ENCODE measurements around the gene HIRIP3.
A peak's percentile ranks its signal among the peaks of the same experiment; 100 is the strongest.

HIRIP3 gene

DNA sequence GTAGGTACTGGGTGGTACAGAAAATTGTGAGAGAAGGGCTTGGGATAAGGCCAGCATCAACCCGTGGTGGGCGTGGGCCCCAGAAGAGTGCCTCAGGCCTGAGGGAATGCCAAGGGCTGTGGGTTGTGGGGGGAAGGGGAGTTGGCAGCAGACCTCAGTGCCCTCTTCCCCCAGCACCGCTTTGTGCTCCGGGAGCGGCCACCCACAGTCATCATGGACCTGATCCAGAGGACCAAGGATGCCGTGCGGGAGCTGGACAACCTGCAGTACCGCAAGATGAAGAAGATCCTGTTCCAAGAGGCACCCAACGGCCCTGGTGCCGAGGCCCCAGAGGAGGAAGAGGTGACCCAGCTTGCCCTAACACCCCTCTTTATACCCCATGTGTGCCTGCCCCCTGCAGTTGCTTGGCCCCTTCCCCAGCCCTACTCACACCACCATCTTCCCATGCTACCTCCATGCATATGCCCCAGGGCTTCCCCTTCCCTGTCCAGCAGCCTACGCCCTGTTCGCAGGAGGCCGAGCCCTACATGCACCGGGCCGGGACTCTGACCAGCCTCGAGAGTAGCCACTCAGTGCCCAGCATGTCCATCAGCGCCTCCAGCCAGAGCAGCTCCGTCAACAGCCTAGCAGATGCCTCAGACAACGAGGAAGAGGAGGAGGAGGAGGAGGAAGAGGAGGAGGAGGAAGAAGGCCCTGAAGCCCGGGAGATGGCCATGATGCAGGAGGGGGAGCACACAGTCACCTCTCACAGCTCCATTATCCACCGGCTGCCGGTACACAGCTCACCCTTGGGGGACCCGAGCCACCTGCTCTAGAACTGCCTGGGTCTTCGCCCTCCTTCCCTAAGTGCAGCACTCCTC is 12.6 kb downstream of the HIRIP3 start:
- no peak for DNase-seq (ENCODE audit: low read depth, low spot score)
- no peak overlapping the region for H3K4me3 ChIP-seq (ENCODE audit: low read depth, low read length)
- ChIA-PET CTCF (interaction anchor here (1.0 to 1.4 kb wide), 2 partner anchors 10 to 120 kb away, joined by 3 read pairs; partner anchors contain the start of gene CDIPT), POLR2A (interaction anchor here (1.6 kb wide), 1 partner anchor 9 kb away, joined by 5 read pairs; the partner anchor contains the start of gene TAOK2)
- TF ChIP-seq, protein P1, sequence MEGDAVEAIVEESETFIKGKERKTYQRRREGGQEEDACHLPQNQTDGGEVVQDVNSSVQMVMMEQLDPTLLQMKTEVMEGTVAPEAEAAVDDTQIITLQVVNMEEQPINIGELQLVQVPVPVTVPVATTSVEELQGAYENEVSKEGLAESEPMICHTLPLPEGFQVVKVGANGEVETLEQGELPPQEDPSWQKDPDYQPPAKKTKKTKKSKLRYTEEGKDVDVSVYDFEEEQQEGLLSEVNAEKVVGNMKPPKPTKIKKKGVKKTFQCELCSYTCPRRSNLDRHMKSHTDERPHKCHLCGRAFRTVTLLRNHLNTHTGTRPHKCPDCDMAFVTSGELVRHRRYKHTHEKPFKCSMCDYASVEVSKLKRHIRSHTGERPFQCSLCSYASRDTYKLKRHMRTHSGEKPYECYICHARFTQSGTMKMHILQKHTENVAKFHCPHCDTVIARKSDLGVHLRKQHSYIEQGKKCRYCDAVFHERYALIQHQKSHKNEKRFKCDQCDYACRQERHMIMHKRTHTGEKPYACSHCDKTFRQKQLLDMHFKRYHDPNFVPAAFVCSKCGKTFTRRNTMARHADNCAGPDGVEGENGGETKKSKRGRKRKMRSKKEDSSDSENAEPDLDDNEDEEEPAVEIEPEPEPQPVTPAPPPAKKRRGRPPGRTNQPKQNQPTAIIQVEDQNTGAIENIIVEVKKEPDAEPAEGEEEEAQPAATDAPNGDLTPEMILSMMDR (IDR thresholded peaks at IDR 0.05; ENCODE audit: insufficient read depth, low read length, missing control alignments): no peak

DNA sequence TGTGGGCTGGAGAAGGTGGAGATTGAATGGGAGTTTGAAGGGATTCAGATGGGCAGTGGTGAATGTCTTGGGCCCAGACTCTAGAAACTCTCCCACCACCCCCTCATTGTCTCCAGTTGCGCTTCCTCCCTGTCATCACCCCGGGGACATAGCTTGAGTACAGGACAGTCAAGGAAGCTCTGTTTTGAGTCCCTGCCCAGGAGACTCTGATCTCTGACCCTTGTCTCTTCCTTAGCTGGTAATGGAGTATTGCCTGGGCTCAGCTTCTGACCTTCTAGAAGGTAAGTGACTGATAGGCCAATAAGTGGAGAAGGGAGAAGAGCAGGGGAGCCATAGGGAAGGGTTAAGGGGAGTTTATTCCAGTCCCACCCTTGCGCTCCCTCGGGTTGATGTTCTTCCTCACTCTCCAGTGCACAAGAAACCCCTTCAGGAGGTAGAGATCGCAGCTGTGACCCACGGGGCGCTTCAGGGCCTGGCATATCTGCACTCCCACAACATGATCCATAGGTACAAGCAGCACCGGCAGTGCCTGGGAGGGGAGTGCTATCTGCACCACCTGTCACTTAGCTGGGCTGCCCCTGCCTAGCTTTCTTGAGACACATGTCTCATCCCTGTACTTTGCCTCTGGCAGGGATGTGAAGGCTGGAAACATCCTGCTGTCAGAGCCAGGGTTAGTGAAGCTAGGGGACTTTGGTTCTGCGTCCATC is 16.7 kb downstream of the HIRIP3 start:
- H3K4me3 ChIP-seq (ENCODE audit: low read depth, low read length): no peak overlapping the region
- no peak for DNase-seq (ENCODE audit: low read depth, low spot score)
- ChIA-PET POLR2A (interaction anchor here (1.4 kb wide), 1 partner anchor 15 kb away, joined by 3 read pairs; no protein-coding TSS in a partner anchor), CTCF (interaction anchor here (1.5 kb wide), 1 partner anchor 27 kb away, joined by 3 read pairs; no protein-coding TSS in a partner anchor)
- TF ChIP-seq, protein P1 (IDR thresholded peaks at IDR 0.05; ENCODE audit: insufficient read depth, low read length, missing control alignments): no peak

DNA sequence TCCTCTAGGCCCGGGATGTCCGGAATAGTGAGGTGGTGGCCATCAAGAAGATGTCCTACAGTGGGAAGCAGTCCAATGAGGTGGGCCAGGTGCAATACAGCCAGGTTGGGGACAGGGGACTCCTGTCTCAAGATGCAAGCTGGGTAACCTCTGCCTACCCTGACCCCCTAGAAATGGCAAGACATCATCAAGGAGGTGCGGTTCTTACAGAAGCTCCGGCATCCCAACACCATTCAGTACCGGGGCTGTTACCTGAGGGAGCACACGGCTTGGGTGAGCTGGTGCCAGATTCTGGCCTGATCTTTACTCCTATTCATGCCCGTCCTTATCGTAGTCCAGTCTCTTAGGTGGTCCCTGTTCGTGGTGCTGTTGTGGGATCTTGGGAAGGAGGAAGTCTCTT is 17.3 kb downstream of the HIRIP3 start:
- CTCF ChIA-PET: no interaction called here
- POLR2A ChIA-PET: interaction anchor here (1.4 kb wide), 1 partner anchor 16 kb away, joined by 3 read pairs; no protein-coding TSS in a partner anchor
- no peak for DNase-seq (ENCODE audit: low read depth, low spot score)
- TF ChIP-seq, protein P1 (IDR thresholded peaks at IDR 0.05; ENCODE audit: insufficient read depth, low read length, missing control alignments): no peak
- no peak overlapping the region for H3K4me3 ChIP-seq (ENCODE audit: low read depth, low read length)

DNA sequence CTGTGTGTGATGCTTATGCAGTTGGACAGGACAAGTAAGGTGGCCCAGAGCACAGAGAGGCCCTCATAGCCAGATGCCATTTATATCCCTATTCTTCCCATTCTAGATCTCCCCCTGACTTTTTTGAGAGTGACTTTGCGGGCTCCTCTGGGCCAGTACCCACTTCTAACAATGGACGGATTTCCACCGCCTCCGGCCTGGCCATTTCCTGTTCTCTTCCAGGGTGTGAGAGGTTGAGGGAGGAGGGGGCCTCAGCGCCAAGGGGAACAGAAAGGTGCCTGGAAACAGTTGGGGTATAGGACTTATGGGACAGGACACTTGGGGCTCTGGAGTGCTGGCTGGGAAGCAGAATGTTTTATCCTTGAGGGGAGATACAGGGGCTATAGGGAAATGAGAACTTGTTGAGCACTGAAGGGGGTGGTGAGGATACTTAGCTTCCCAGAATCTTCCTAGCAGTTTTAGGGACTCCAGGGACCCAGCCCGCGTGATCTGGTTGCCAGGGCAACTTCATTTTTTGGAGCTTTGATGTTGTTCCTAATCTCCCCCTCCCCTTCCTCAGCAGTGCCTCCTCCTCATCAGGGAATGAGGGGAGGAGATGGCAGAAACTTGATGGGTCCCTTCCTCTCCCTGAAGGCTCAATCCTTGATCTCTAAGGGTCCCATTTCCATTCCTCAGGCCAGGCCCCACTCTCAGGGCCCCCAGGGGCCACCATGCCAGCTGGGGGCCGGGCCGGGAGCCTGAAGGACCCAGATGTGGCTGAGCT is 18.2 kb downstream of the HIRIP3 start:
- no peak for DNase-seq (ENCODE audit: low read depth, low spot score)
- POLR2A ChIA-PET: interaction anchor here (0.5 to 1.5 kb wide), 2 partner anchors 9 to 89 kb away, joined by 3 read pairs; no protein-coding TSS in a partner anchor
- CTCF ChIA-PET: interaction anchor here (0.8 to 1.2 kb wide), 2 partner anchors 14 to 18 kb away, joined by 3 read pairs; partner anchors contain the start of gene HIRIP3
- no peak overlapping the region for H3K4me3 ChIP-seq (ENCODE audit: low read depth, low read length)
- TF ChIP-seq, protein P1 (IDR thresholded peaks at IDR 0.05; ENCODE audit: insufficient read depth, low read length, missing control alignments): no peak

DNA sequence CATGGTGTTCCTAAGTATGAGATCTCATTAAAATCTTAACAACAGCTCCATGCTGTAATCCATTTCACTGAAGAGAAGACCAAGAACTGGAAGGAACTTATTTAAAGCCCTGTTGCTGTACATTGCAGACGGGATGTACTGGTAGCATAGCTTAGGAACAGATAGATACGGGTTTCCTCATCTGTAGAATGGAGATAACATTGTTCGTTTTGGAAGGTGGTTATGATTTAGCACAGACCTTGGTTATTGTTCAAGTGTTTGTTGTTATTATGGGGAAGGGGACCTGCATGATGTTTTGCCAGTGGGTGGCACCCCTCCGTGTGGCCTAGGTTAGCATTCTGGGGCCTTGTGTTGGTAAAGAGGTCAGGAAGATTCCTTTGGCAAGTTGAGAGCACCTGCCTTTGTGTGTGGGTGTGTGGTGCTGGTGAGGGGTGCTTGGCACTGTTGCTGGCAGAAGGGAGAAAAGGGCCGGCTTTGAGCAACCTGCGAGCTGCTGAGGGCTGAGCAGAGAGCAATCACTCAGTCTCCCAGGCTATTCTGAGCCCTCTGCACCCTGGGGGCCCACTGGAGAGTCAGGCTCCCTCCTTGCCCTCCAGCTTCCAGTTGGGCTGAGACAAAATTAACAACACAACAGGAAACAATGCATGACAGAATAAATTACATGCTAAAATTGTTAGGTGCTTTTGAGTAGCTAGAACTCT is 19.5 kb downstream of the HIRIP3 start:
- TF ChIP-seq, protein P1 (IDR thresholded peaks at IDR 0.05; ENCODE audit: insufficient read depth, low read length, missing control alignments): no peak
- ChIA-PET POLR2A (interaction anchor here (0.8 to 1.5 kb wide), 3 partner anchors 9 to 12 kb away, joined by 3 to 5 read pairs (median 3); no protein-coding TSS in a partner anchor), CTCF (interaction anchor here (0.8 to 1.6 kb wide), 7 partner anchors 10 to 168 kb away, joined by 3 to 12 read pairs (median 4); partner anchors contain the start of gene HIRIP3)
- no peak for DNase-seq (ENCODE audit: low read depth, low spot score)
- H3K4me3 ChIP-seq (ENCODE audit: low read depth, low read length): peak overlapping the region; percentile 95

Measured in AG04449 (cell line).